ENCODE data around the gene HK2. TPM values are rescaled to one million over a fixed set of nuclear protein-coding genes. Genes with fewer than 3 reads are reported as not detected.
A peak's percentile ranks its signal among the peaks of the same experiment; 100 is the strongest.

Gene HK2
- total RNA-seq, 2 donors from 2014 or later = 162 to 396 TPM

- intact Hi-C loops (cut with DNase I) = no loop called here
- H3K36me3 ChIP-seq = no peaks in the 10 kb centered on the region
- H3K9ac ChIP-seq (ENCODE audit: low read depth in 2 of 2, low read length in 2 of 2) = no peak overlapping the region
- H3K4me3 ChIP-seq = no peak overlapping the region
- no peak for DNase-seq
- H3K4me1 ChIP-seq = peaks cover 43% of the 10 kb centered on the region
- TF ChIP-seq CTCF (IDR thresholded peaks at IDR 0.05) = no peak
- no peaks in the 10 kb centered on the region for H3K9me3 ChIP-seq
- no peaks in the 10 kb centered on the region for H3K27me3 ChIP-seq
- H3K27ac ChIP-seq = peak overlapping the region; percentile 8
Observed at GRCh38 chr2:74841641-74842040, 7.7 kb downstream of the HK2 start.

- no peaks in the 10 kb centered on the region for H3K36me3 ChIP-seq
- no peaks in the 10 kb centered on the region for H3K9me3 ChIP-seq
- H3K4me1 ChIP-seq = peaks cover 43% of the 10 kb centered on the region
- peak overlapping the region; percentile 85 for H3K27ac ChIP-seq
- H3K4me3 ChIP-seq = no peak overlapping the region
- H3K9ac ChIP-seq (ENCODE audit: low read depth in 2 of 2, low read length in 2 of 2) = peak overlapping the region; percentile 48 to 74
- no peak for TF ChIP-seq CTCF (IDR thresholded peaks at IDR 0.05)
- intact Hi-C loops (cut with DNase I) = no loop called here
- peak; percentile 29 for DNase-seq
- H3K27me3 ChIP-seq = no peaks in the 10 kb centered on the region
Observed at GRCh38 chr2:74843433-74843832, 9.5 kb downstream of the HK2 start.

- peaks cover 48% of the 10 kb centered on the region for H3K4me1 ChIP-seq
- H3K9me3 ChIP-seq = no peaks in the 10 kb centered on the region
- DNase-seq = peak; percentile 67
- no peaks in the 10 kb centered on the region for H3K36me3 ChIP-seq
- peak overlapping the region in 1 of 2 donors; percentile 74 for H3K9ac ChIP-seq (ENCODE audit: low read depth in 2 of 2, low read length in 2 of 2)
- H3K27ac ChIP-seq = peak overlapping the region; percentile 85
- TF ChIP-seq CTCF (IDR thresholded peaks at IDR 0.05) = no peak
- intact Hi-C loops (cut with DNase I) = no loop called here
- H3K27me3 ChIP-seq = no peaks in the 10 kb centered on the region
- no peak overlapping the region for H3K4me3 ChIP-seq
Observed at GRCh38 chr2:74843899-74844298, 10.0 kb downstream of the HK2 start.

GRCh38 chr2:74844752-74845151 lies 10.8 kb downstream of the HK2 start:
- DNase-seq = no peak
- peak overlapping the region in 1 of 2 donors; percentile 74 for H3K9ac ChIP-seq (ENCODE audit: low read depth in 2 of 2, low read length in 2 of 2)
- intact Hi-C loops (cut with DNase I) = no loop called here

GRCh38 chr2:74845217-74845751 lies 11.4 kb downstream of the HK2 start:
- H3K36me3 ChIP-seq = no peaks in the 10 kb centered on the region
- no peaks in the 10 kb centered on the region for H3K9me3 ChIP-seq
- H3K27me3 ChIP-seq = no peaks in the 10 kb centered on the region
- peaks cover 59% of the 10 kb centered on the region for H3K4me1 ChIP-seq
- no peak for TF ChIP-seq CTCF (IDR thresholded peaks at IDR 0.05)
- H3K4me3 ChIP-seq = no peak overlapping the region
- peak overlapping the region; percentile 85 for H3K27ac ChIP-seq
- DNase-seq = peak; percentile 90
- intact Hi-C loops (cut with DNase I) = no loop called here
- peak overlapping the region; percentile 3 to 74 for H3K9ac ChIP-seq (ENCODE audit: low read depth in 2 of 2, low read length in 2 of 2)

More at GRCh38 chr2:74844752-74845151, 10.8 kb downstream of the HK2 start:
- Histone ChIP-seq H3K9me3 (no peaks in the 10 kb centered on the region), H3K4me3 (no peak overlapping the region), H3K4me1 (peaks cover 55% of the 10 kb centered on the region), H3K27ac (peak overlapping the region; percentile 85), H3K36me3 (no peaks in the 10 kb centered on the region), H3K27me3 (no peaks in the 10 kb centered on the region)
- no peak for TF ChIP-seq CTCF (IDR thresholded peaks at IDR 0.05)

Data from colonic mucosa (tissue), 4 donors.